K562 (cell line): ENCODE measurements around the gene XIRP1. TPM values are rescaled to one million over a fixed set of nuclear protein-coding genes. Genes with fewer than 3 reads are reported as not detected.

Source experiments
- CSDE1 ChIP-seq, 2 experiments: fragments of 450-650 bp; IDR thresholded peaks; 2 replicates each; pipeline ENCODE4 v1.6.1; 2016; ENCODE audit warnings: mild to moderate bottlenecking in 1 of 2
- ERF ChIP-seq: fragments of 450-650 bp; formaldehyde crosslinking; IDR thresholded peaks from 2 replicates; pipeline ENCODE4 v1.4.0; 2020; ENCODE audit warnings: mild to moderate bottlenecking, mixed read lengths
- ETV5 ChIP-seq: sonication (generic); formaldehyde crosslinking; IDR thresholded peaks from 2 replicates; pipeline ENCODE4 v1.4.0; 2020; ENCODE audit warnings: low read depth, mild to moderate bottlenecking, missing genetic modification reagents
- EWSR1 ChIP-seq: fragments of 450-650 bp; IDR thresholded peaks from 2 replicates; pipeline ENCODE4 v1.6.1; 2018; ENCODE audit warnings: borderline replicate concordance, mild to moderate bottlenecking, low read depth, moderate library complexity; ENCODE audit not compliant: partially characterized antibody
- FOXJ2 ChIP-seq: fragments of 200-800 bp; sonication (Bioruptor generic); IDR thresholded peaks from 2 replicates; pipeline ENCODE4 v1.6.1; 2016; ENCODE audit warnings: missing genetic modification characterization, missing compliant biosample characterization
- FOXP1 ChIP-seq: sonication (generic); formaldehyde crosslinking; IDR thresholded peaks from 2 replicates; pipeline ENCODE4 v1.8.0; 2022; ENCODE audit warnings: mild to moderate bottlenecking, missing genetic modification reagents
- HDAC8 ChIP-seq: fragments of 450-650 bp; IDR thresholded peaks from 2 replicates; pipeline ENCODE4 v1.6.1; 2016; ENCODE audit warnings: mild to moderate bottlenecking, missing genetic modification characterization, moderate library complexity, missing compliant biosample characterization
- HOXB6 ChIP-seq: fragments of 250-450 bp; sonication (Bioruptor Pico); IDR thresholded peaks from 2 replicates; pipeline ENCODE4 v1.5.1; 2022; ENCODE audit warnings: mild to moderate bottlenecking, borderline replicate concordance
- JUNB ChIP-seq: fragments of 450-650 bp; formaldehyde crosslinking; conservative IDR thresholded peaks from 2 replicates; pipeline ENCODE4 v1.4.0; 2020; ENCODE audit warnings: mild to moderate bottlenecking
- KAT2B ChIP-seq: IDR thresholded peaks from one replicate; pipeline ENCODE4 v1.6.1; 2012; ENCODE audit warnings: low read depth, mild to moderate bottlenecking, control low read depth, inconsistent platforms, low read length, moderate library complexity
- MCM5 ChIP-seq: fragments of 450-650 bp; IDR thresholded peaks from 2 replicates; pipeline ENCODE4 v1.6.1; 2016; ENCODE audit warnings: low read depth
- MTA2 ChIP-seq: fragments of 450-650 bp; IDR thresholded peaks from 2 replicates; pipeline ENCODE4 v1.6.1; 2016; ENCODE audit warnings: low read depth
- NCOA2 ChIP-seq, 2 experiments: fragments of 450-650 bp; IDR thresholded peaks; 2 replicates each; pipeline ENCODE4 v1.6.1; 2018; ENCODE audit warnings: mild to moderate bottlenecking in 2 of 2, moderate library complexity in 1 of 2; ENCODE audit not compliant: partially characterized antibody in 2 of 2
- POLR2B ChIP-seq: fragments of 450-650 bp; IDR thresholded peaks from 2 replicates; pipeline ENCODE4 v1.6.1; 2018; ENCODE audit warnings: low read depth; ENCODE audit not compliant: partially characterized antibody
- RB1 ChIP-seq: fragments of 450-650 bp; IDR thresholded peaks from 2 replicates; pipeline ENCODE4 v1.6.1; 2017; ENCODE audit warnings: low read depth, mild to moderate bottlenecking
- RBM34 ChIP-seq: fragments of 200-400 bp; formaldehyde crosslinking; IDR thresholded peaks from 2 replicates; pipeline ENCODE4 v1.6.1; 2018; ENCODE audit warnings: low read length, borderline replicate concordance; ENCODE audit not compliant: insufficient read depth
- SP1 ChIP-seq: sonication (generic); formaldehyde crosslinking; IDR thresholded peaks from 2 replicates; pipeline ENCODE4 v1.8.1; 2022; ENCODE audit warnings: mild to moderate bottlenecking, missing genetic modification reagents
- SUPT5H ChIP-seq: fragments of 450-650 bp; IDR thresholded peaks from 2 replicates; pipeline ENCODE4 v1.6.1; 2016
- TAF9B ChIP-seq: fragments of 450-650 bp; IDR thresholded peaks from 2 replicates; pipeline ENCODE4 v1.6.1; 2018; ENCODE audit warnings: mild to moderate bottlenecking; ENCODE audit not compliant: partially characterized antibody
- TARDBP ChIP-seq: fragments of 450-650 bp; IDR thresholded peaks from 2 replicates; pipeline ENCODE4 v1.6.1; 2016
- ZC3H11A ChIP-seq: IDR thresholded peaks from 2 replicates; pipeline ENCODE4 v1.6.1; 2012; ENCODE audit warnings: low read depth, low read length, improper control_type of control experiment
- polyA plus RNA-seq, 8 experiments: library from polyadenylated mRNA; depleted of rRNA in 4 of 8; stranded (reverse) in 5 of 8; unstranded in 3 of 8; fragments of >200 nt; fragmentation: Nextera tagmentation in 2 of 8; fragmentation: Illumina TruSeq in 1 of 8; extraction: Ambion mirVana in 2 of 8; extraction: Trizol in 1 of 8; gene quantifications; 2 replicates each; pipeline versions ENCODE4 v1.2.1 to v1.2.3, GENCODE V29; 2011 to 2014; ENCODE audit warnings: inconsistent platforms in 1 of 8, missing spikeins in 1 of 8
- total RNA-seq, 7 experiments: library from RNA; depleted of rRNA in 6 of 7; stranded (reverse); fragments of >200 nt in 6 of 7; fragmentation: Illumina TruSeq in 2 of 7; extraction: Trizol in 2 of 7; gene quantifications; 2 replicates each; pipeline versions ENCODE4 v1.2.1 to v1.2.3, GENCODE V29; 2011 to 2021; ENCODE audit warnings: low replicate concordance in 1 of 7
- TF ChIP-seq, protein P1 (sequence below): fragments of 200-800 bp; sonication (Bioruptor generic); IDR thresholded peaks from 2 replicates; pipeline ENCODE4 v1.6.1; 2017; ENCODE audit warnings: missing genetic modification characterization, missing compliant biosample characterization
- TF ChIP-seq, protein P2 (sequence below): fragments of 450-650 bp; formaldehyde crosslinking; IDR thresholded peaks from 2 replicates; pipeline ENCODE4 v1.4.0; 2022; ENCODE audit warnings: missing genetic modification characterization

The XIRP1 gene
- total and polyA plus RNA-seq, 9 of the 15 experiments (the other 6 are each of a cell fraction or from before 2014, with no cell fraction given) = 0.03 to 0.27 (median 0.08) TPM; not detected in 3

DNA sequence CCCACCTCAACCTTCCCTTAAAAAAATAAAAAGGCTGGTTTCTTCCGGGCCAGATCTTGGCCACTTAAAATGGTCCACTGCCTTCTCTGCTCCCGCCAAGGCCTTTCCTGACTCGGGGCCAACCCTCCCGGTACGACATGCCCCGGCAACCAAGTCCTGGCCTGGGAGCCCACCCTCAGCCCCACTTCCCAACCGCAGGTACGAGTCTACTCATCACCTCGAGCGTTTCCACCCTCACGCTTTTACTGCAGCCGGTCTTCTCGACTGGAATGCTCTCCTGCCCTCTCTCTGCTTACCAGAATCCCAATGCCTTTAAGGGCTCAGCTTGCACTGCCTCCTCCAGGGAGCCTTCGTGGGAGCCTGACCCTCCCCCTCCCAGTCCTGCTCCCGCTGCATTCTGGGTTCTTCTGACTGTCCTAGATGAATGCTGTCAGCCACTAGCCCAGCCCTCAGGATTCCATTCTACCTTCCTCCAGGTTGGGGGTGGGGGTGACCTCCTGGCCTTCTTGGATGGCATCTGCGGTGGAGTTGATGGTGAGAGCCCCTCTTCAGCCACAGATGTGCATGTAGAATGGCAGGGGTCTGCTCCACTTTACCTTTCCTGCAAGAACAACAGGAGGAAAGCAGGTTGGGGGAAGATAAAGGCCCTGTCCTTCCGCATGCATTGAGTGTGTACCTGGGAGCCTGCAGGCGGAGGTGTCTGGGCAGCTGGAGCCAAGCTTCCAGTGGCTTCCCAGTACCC is 37.9 kb downstream of the XIRP1 start (continued):
- no peak for TF ChIP-seq KAT2B
- no peak for TF ChIP-seq MCM5
- TF ChIP-seq TAF9B = no peak
- no peak for TF ChIP-seq HOXB6 (CRISPR knock-in tag)
- peak; percentile 64; the same call in 1 of the 2 replicates for TF ChIP-seq SP1
- TF ChIP-seq MTA2 = peak; percentile 19; the same call in 1 of the 2 replicates
- no peak; the same call in 1 of the 2 replicates for TF ChIP-seq RB1
- TF ChIP-seq, protein P1, sequence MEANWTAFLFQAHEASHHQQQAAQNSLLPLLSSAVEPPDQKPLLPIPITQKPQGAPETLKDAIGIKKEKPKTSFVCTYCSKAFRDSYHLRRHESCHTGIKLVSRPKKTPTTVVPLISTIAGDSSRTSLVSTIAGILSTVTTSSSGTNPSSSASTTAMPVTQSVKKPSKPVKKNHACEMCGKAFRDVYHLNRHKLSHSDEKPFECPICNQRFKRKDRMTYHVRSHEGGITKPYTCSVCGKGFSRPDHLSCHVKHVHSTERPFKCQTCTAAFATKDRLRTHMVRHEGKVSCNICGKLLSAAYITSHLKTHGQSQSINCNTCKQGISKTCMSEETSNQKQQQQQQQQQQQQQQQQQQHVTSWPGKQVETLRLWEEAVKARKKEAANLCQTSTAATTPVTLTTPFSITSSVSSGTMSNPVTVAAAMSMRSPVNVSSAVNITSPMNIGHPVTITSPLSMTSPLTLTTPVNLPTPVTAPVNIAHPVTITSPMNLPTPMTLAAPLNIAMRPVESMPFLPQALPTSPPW = no peak
- TF ChIP-seq ETV5 (CRISPR knock-in tag) = no peak; the same call in 1 of the 2 replicates
- TF ChIP-seq ERF (CRISPR knock-in tag) = 0 out of 2 replicates have a peak, but pooled peaks have one; percentile 39
- no peak for TF ChIP-seq CSDE1 (IDR thresholded peaks at IDR 0.05)
- TF ChIP-seq, protein P2, sequence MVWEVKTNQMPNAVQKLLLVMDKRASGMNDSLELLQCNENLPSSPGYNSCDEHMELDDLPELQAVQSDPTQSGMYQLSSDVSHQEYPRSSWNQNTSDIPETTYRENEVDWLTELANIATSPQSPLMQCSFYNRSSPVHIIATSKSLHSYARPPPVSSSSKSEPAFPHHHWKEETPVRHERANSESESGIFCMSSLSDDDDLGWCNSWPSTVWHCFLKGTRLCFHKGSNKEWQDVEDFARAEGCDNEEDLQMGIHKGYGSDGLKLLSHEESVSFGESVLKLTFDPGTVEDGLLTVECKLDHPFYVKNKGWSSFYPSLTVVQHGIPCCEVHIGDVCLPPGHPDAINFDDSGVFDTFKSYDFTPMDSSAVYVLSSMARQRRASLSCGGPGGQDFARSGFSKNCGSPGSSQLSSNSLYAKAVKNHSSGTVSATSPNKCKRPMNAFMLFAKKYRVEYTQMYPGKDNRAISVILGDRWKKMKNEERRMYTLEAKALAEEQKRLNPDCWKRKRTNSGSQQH (CRISPR knock-in tag) = 0 out of 2 replicates have a peak, but pooled peaks have one; percentile 63
- no peak for TF ChIP-seq JUNB
- TF ChIP-seq ZC3H11A = no peak
- peak; percentile 81 for TF ChIP-seq POLR2B
- TF ChIP-seq TARDBP = peak; percentile 58; the same call in 1 of the 2 replicates
- no peak for TF ChIP-seq EWSR1
- no peak for TF ChIP-seq HDAC8 (tag)
- TF ChIP-seq NCOA2 (IDR thresholded peaks at IDR 0.05; ENCODE audit: partially characterized antibody in 2 of 2) = no peak
- no peak for TF ChIP-seq FOXP1 (CRISPR knock-in tag)
- peak; percentile 64 for TF ChIP-seq SUPT5H
- TF ChIP-seq RBM34 = no peak
- no peak for TF ChIP-seq FOXJ2 (tag)
